DND-41 (cell line): Measurements from ENCODE around the gene FXR2.

Source experiments
- ATAC-seq: fragments of 200-7000 bp; cut with Tn5 transposase; 3 replicates; pipeline ENCODE4 v1.9.1; 2021; ENCODE audit warnings: low read depth; ENCODE audit not compliant: insufficient read depth
- DNase-seq: peaks from one replicate; pipeline ENCODE4 v3.0.0-alpha.2; 2020
- H2AFZ ChIP-seq: 2 replicates; pipeline ENCODE4 v1.6.0; 2012; ENCODE audit warnings: low read depth, low read length
- H3K27ac ChIP-seq: 2 replicates; pipeline ENCODE4 v1.5.1; 2012; ENCODE audit warnings: low read length, inconsistent platforms
- H3K27me3 ChIP-seq: fragments of 200-600 bp; sonication (generic); 2 replicates; pipeline ENCODE4 v1.6.0; 2012; ENCODE audit warnings: low read length, mild to moderate bottlenecking, inconsistent platforms; ENCODE audit not compliant: insufficient read depth, poor library complexity
- H3K36me3 ChIP-seq: 2 replicates; pipeline ENCODE4 v1.5.1; 2012; ENCODE audit warnings: low read length, inconsistent platforms; ENCODE audit not compliant: insufficient read depth
- H3K4me1 ChIP-seq: 2 replicates; pipeline ENCODE4 v1.5.1; 2012; ENCODE audit warnings: mild to moderate bottlenecking, low read length; ENCODE audit not compliant: insufficient read depth
- H3K4me2 ChIP-seq: 2 replicates; pipeline ENCODE4 v1.6.0; 2012; ENCODE audit warnings: mild to moderate bottlenecking, moderate library complexity, low read length, inconsistent platforms; ENCODE audit not compliant: insufficient read depth
- H3K4me3 ChIP-seq, 2 experiments: fragments of 200-600 bp in 1 of 2; shearing (Covaris generic) in 1 of 2; 2 replicates each; pipeline ENCODE4 v1.5.1; 2012 to 2016; ENCODE audit warnings: inconsistent platforms in 2 of 2, low read length in 2 of 2, mild to moderate bottlenecking in 2 of 2, low read depth in 1 of 2, moderate library complexity in 1 of 2
- H3K79me2 ChIP-seq: 2 replicates; pipeline ENCODE4 v1.6.0; 2012; ENCODE audit warnings: low read length, inconsistent platforms; ENCODE audit not compliant: insufficient read depth
- H3K9ac ChIP-seq: 2 replicates; pipeline ENCODE4 v1.6.0; 2012; ENCODE audit warnings: low read depth, mild to moderate bottlenecking, inconsistent platforms, low read length, moderate library complexity
- H3K9me3 ChIP-seq: 2 replicates; pipeline ENCODE4 v1.5.1; 2012; ENCODE audit warnings: low read length, moderate library complexity, mild to moderate bottlenecking, inconsistent platforms; ENCODE audit not compliant: insufficient read depth, severe bottlenecking
- H4K20me1 ChIP-seq: 2 replicates; pipeline ENCODE4 v1.6.0; 2012; ENCODE audit warnings: low read length; ENCODE audit not compliant: insufficient read depth
- CTCF ChIP-seq: IDR thresholded peaks from 2 replicates; pipeline ENCODE4 v1.5.1; 2012; ENCODE audit warnings: borderline replicate concordance, low read length, moderate library complexity, mild to moderate bottlenecking; ENCODE audit not compliant: poor library complexity, severe bottlenecking; ENCODE audit errors: extremely low read depth
- EZH2 ChIP-seq: IDR thresholded peaks from 3 replicates; pipeline ENCODE4 v1.6.1; 2012; ENCODE audit warnings: borderline replicate concordance, low read depth, mild to moderate bottlenecking, moderate library complexity, low read length, inconsistent platforms; ENCODE audit not compliant: severe bottlenecking

The FXR2 gene

DNA sequence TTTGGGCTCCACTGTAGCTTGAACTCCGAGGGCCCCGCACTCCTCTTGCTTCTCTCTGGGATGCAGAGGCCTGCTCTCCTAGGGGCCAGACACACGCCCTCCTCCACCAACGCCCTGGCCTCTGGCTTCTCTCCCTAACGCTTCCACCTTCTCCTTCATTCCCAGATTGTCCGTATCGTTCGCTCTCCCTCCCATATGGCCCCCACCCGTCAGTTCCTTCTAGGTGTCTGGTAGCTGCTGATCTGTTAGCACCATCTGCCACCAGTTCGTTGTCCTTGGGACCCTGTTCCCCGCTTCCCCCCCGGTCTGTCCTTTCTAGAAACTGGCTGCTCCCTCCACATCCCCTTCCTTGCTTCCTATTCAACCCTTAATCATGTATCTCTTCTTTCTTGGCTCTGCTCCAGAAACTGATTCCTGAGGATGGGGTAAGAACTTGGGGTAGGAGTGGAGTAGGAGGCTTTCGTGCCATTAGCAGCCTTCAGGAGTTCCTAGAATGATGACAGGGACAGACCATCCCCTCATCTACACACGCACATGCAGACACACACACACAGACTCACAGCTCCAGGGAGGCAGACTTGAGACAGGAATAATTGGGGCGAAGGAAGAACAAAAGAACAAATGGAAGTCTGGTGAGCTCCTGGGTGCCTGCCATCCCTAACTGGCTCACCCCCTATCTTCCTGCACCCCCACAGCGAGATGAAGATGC is 40.3 kb upstream of the FXR2 start:
- peaks cover 10% of the 10 kb centered on the region for H3K4me1 ChIP-seq
- DNase-seq: no peak
- no peak overlapping the region for H2AFZ ChIP-seq
- H3K36me3 ChIP-seq: no peaks in the 10 kb centered on the region
- H3K9me3 ChIP-seq: no peaks in the 10 kb centered on the region
- TF ChIP-seq EZH2 (no peak), CTCF (no peak)
- H3K79me2 ChIP-seq: no peaks in the 10 kb centered on the region
- ATAC-seq: no peak
- peaks cover 17% of the 10 kb centered on the region for H3K27me3 ChIP-seq
- H3K9ac ChIP-seq: no peak overlapping the region
- no peak overlapping the region for H3K4me2 ChIP-seq
- H3K4me3 ChIP-seq: no peak overlapping the region
- H4K20me1 ChIP-seq: no peaks in the 10 kb centered on the region
- H3K27ac ChIP-seq: no peak overlapping the region

GRCh38 chr17:7652388-7653356 is 38.0 kb upstream of the FXR2 start:
- peaks cover 10% of the 10 kb centered on the region for H3K4me1 ChIP-seq
- no peaks in the 10 kb centered on the region for H3K79me2 ChIP-seq
- TF ChIP-seq EZH2 (no peak), CTCF (no peak)
- no peaks in the 10 kb centered on the region for H3K36me3 ChIP-seq
- no peak overlapping the region for H3K4me3 ChIP-seq
- ATAC-seq (no peak), DNase-seq (no peak)
- H2AFZ ChIP-seq: no peak overlapping the region
- H3K4me2 ChIP-seq: no peak overlapping the region
- H3K27ac ChIP-seq: no peak overlapping the region
- H3K27me3 ChIP-seq: peaks cover 17% of the 10 kb centered on the region
- no peaks in the 10 kb centered on the region for H4K20me1 ChIP-seq
- no peak overlapping the region for H3K9ac ChIP-seq
- H3K9me3 ChIP-seq: no peaks in the 10 kb centered on the region

GRCh38 chr17:7651665-7652387 is 37.1 kb upstream of the FXR2 start:
- H3K4me3 ChIP-seq: no peak overlapping the region
- H3K36me3 ChIP-seq: no peaks in the 10 kb centered on the region
- H3K4me1 ChIP-seq: peaks cover 10% of the 10 kb centered on the region
- DNase-seq: no peak
- H3K9me3 ChIP-seq: no peaks in the 10 kb centered on the region
- H3K27ac ChIP-seq: no peak overlapping the region
- peaks cover 17% of the 10 kb centered on the region for H3K27me3 ChIP-seq
- H3K4me2 ChIP-seq: no peak overlapping the region
- no peak overlapping the region; the same call in 1 of the 2 replicates for H3K9ac ChIP-seq
- H2AFZ ChIP-seq: no peak overlapping the region
- ATAC-seq: no peak
- no peaks in the 10 kb centered on the region for H4K20me1 ChIP-seq
- no peaks in the 10 kb centered on the region for H3K79me2 ChIP-seq
- TF ChIP-seq EZH2 (no peak), CTCF (no peak)
